Measurements from ENCODE around the gene SPACDR.

- TF ChIP-seq EZH2 (IDR thresholded peaks at IDR 0.05; ENCODE audit: borderline replicate concordance, insufficient read depth, low read depth, low read length, poor library complexity, severe bottlenecking) (no peak), CTCF (IDR thresholded peaks at IDR 0.05) (no peak)
These were observed 22.1 kb upstream of the SPACDR start for GRCh38 chr7:100486111-100486636.
